HG03108 (cell line): ENCODE results near the gene TIMMDC1.

ENCODE experiments used
- ATAC-seq: cut with Tn5 transposase; IDR thresholded peaks from one replicate; pipeline ENCODE4 v1.9.1; 2021; ENCODE audit warnings: moderate library complexity; ENCODE audit not compliant: unreplicated experiment

The TIMMDC1 gene

DNA sequence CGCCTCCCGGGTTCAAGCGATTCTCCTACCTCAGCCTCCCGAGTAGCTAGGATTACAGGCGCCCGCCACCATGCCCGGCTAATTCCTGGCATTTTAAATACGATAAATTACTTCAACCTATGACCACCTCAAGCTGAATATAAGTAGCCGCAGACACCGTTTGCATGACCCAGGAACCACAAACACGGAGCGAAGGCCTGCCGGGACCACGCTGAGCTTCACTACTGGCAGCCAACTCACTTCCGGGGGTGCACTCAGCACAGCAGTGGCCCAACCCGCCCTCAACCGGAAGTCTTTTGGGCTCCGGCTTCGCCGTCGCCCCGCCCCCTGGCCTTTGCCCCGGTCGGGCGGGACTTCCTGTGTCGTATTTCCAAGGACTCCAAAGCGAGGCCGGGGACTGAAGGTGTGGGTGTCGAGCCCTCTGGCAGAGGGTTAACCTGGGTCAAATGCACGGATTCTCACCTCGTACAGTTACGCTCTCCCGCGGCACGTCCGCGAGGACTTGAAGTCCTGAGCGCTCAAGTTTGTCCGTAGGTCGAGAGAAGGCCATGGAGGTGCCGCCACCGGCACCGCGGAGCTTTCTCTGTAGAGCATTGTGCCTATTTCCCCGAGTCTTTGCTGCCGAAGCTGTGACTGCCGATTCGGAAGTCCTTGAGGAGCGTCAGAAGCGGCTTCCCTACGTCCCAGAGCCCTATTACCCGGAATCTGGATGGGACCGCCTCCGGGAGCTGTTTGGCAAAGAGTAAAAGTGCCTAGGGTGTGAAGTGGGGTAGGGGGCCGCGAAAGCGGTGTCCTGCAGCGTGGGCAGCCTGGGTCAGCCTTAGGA, at the start of gene TIMMDC1:
TIMMDC1 (plus strand) TSS at position 362 of the 826 bp plus-strand sequence; CDS start at position 549, 187 bp downstream.
- ATAC-seq: peak; percentile 97

GRCh38 chr3:119453822-119454221, 44.5 kb upstream of the TIMMDC1 start:
- ATAC-seq: no peak

GRCh38 chr3:119456469-119456868, 41.9 kb upstream of the TIMMDC1 start:
- no peak for ATAC-seq

- ATAC-seq: no peak
Measured at GRCh38 chr3:119457246-119457645, 41.1 kb upstream of the TIMMDC1 start.

GRCh38 chr3:119463171-119464169, 34.9 kb upstream of the TIMMDC1 start, which contains the start of gene TMEM39A:
TSS of gene TMEM39A (minus strand) at chr3:119463615. CDS start at chr3:119462074, 1,541 bp downstream.
- ATAC-seq: peak; percentile 93

- no peak for ATAC-seq
Measured at GRCh38 chr3:119468041-119468440, 30.3 kb upstream of the TIMMDC1 start.

- ATAC-seq: no peak
Measured at GRCh38 chr3:119469418-119470189, 28.7 kb upstream of the TIMMDC1 start.

DNA sequence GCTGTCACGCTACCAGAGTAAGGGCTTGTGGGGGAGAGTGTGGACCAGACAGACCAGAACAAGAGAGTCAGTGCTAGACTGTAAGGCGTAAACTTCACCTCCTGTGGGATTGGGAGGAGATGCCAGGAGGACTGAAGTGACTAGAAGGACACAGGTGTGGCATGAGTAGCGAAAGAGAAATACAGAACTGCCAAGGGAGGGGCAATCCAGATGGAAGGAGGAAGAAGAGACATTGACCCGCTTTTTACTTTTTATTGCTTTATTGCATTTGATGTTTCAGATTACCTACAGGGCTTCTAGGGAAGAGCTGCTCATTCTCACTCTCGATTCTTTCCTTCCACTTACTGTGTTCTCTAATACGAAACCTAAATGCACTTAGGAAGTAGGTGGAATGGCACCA, 27.5 kb upstream of the TIMMDC1 start:
- no peak for ATAC-seq

DNA sequence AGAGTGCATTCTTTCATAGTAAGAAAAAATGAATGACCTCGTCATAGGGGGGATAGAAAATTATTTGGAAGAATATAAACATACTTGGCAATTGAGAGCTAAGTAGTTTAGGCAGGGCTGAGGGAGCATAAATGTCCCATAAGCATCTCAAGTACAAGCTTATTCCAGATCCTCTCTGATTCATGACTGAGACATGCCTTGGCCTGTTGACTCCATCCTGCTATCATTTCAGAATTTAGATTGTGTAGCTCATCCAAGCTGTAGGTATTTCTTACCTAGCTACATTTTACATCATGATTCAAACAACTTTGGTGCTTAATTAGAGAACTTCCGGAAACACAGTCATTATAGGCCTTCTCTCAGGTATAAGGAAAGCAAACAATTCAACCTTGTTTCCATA, 17.3 kb upstream of the TIMMDC1 start:
- ATAC-seq: no peak

DNA sequence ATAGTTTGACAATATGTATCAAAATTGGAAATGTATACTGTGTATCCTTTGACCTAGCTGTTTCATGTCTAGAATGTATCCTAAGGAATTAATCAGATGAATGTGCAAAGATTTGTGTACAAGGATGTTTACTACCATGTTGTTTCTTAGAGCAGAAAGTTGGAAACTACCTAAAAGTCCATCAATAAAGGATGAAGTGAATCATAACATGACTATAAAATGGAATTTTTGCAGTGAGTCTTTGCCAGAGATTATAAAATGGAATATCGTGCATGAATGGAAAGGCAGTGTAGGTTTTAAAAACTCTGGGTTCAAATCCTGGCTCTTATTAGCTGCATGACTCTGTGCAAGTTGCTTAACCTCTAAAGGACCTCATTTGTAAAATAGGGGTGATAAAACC, 15.2 kb upstream of the TIMMDC1 start:
- ATAC-seq: no peak

DNA sequence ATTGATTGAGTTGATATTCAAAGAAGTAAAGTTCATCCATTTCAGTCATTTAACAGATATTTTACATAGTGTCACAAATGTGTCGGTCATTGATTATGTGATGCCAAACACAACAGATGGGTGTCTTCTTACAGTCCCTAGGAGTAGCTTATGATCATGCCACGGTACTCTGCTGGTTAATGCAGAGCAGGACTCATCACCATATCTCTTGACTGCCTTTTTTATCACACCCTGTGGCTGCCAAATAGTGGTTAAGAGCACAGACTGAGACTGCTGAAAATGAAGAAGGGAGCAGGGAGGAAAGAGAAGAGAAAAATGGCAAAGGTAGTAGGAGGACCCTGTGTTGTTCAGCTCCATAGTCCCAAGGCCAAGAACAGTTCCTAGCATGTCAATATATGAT, 12.8 kb upstream of the TIMMDC1 start:
- ATAC-seq: no peak

GRCh38 chr3:119490153-119490552, 8.2 kb upstream of the TIMMDC1 start:
- ATAC-seq: no peak

DNA sequence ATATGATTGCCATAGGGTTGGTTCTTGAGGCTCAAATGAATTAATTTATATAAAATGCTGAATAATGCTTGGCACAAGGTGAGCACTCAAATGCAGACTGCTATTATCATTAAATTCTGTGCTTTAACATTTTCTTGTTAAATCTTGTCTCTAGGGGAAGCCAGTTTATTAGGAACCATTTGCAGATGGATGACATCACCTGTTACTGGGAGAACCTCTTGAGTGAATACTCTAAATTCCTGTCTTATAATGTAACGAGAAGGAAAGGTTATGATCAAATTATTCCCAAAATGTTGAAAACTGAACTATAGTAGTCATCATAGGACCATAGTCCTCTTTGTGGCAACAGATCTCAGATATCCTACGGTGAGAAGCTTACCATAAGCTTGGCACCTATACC, 6.2 kb upstream of the TIMMDC1 start:
- ATAC-seq: no peak

- no peak for ATAC-seq
Measured at GRCh38 chr3:119492810-119493209, 5.5 kb upstream of the TIMMDC1 start.

DNA sequence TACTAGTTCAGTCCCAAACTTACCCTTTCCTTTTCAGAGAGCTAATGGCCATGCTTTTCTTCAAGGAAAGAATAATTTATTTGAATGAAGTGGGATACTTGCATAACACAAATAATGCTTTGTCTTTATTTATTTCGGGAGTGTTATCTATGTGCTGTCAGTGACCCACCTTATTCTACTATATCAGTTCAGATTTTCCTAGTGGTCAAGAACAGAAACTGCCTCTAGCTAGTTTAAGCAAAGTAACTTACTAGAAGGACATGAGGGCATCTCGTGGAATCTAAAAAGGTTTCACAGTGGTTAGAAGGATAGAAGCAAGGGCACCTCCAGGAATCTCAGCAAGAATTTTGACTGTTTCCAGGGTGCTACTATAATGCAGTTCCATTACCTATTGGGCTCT, 3.8 kb upstream of the TIMMDC1 start:
- no peak for ATAC-seq

DNA sequence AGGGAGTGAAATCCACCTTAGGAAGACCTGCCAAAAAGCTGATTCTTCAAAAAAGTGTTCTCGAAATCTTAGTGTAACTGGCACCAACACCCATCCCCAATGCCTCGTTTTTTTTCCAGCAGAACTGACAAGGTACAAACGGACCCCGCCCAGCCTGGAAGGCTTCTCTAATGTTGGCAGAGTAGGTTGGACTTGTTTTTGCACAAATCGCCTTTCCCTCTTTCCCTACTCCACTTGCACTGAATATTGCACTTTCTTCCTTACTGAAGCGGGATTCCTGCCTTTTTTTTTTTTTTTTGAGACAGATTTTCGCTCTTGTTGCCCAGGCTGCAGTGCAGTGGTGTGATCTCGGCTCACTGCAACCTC, 544 bp upstream of the TIMMDC1 start:
- ATAC-seq: no peak

DNA sequence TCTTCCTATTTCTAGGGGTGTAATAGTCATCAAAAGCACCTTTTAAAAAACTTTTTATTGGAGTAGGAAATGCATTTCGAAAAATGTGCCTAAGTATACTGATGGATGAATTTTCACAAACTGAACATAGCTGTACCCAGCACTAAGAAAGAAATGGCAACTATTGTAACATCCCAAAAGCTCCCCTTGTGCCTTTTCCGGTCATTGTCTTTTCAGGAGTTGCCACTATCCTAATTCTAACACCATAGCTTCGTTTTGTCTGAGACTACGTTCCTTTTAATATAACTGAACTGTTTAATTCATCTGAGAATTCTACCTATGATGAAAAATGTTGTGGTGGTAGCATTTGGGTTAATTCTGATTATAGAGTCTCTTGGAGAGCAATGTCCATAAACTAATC, 1.9 kb downstream of the TIMMDC1 start:
- no peak for ATAC-seq

GRCh38 chr3:119500901-119501300, 2.6 kb downstream of the TIMMDC1 start:
- ATAC-seq: no peak

- ATAC-seq: no peak
Measured at GRCh38 chr3:119506631-119507030, 8.3 kb downstream of the TIMMDC1 start.

- ATAC-seq: no peak
Measured at GRCh38 chr3:119507404-119507803, 9.1 kb downstream of the TIMMDC1 start.
